Measurements from ENCODE around the gene P2RY12.
"Not testable (repeated sequence)": the region's sequence is repeated elsewhere in the genome, so short reads cannot be mapped to it uniquely, and the experiment has no call there.

The P2RY12 gene

GRCh38 chr3:151393146-151393830 lies 8.7 kb upstream of the P2RY12 start:
- DNase-seq (ENCODE audit: extremely low read depth in 1 of 2, low read depth in 1 of 2), result no peak

GRCh38 chr3:151392191-151392590 lies 7.6 kb upstream of the P2RY12 start:
- DNase-seq (ENCODE audit: extremely low read depth in 1 of 2, low read depth in 1 of 2), result not testable (repeated sequence)

GRCh38 chr3:151391720-151392119 lies 7.2 kb upstream of the P2RY12 start:
- no peak for DNase-seq (ENCODE audit: extremely low read depth in 1 of 2, low read depth in 1 of 2)

GRCh38 chr3:151387842-151388241 lies 3.3 kb upstream of the P2RY12 start:
- no peak for DNase-seq (ENCODE audit: extremely low read depth in 1 of 2, low read depth in 1 of 2)

- no peak for DNase-seq (ENCODE audit: extremely low read depth in 1 of 2, low read depth in 1 of 2)
Measured at GRCh38 chr3:151387432-151387831, 2.9 kb upstream of the P2RY12 start.

GRCh38 chr3:151386056-151386455 lies 1.5 kb upstream of the P2RY12 start:
- DNase-seq (ENCODE audit: extremely low read depth in 1 of 2, low read depth in 1 of 2), result no peak

GRCh38 chr3:151383956-151384355 lies 597 bp downstream of the P2RY12 start:
- DNase-seq (ENCODE audit: extremely low read depth in 1 of 2, low read depth in 1 of 2), result no peak

GRCh38 chr3:151383111-151383510 lies 1.4 kb downstream of the P2RY12 start:
- DNase-seq (ENCODE audit: extremely low read depth in 1 of 2, low read depth in 1 of 2), result no peak

- no peak for DNase-seq (ENCODE audit: extremely low read depth in 1 of 2, low read depth in 1 of 2)
Measured at GRCh38 chr3:151382671-151383070, 1.9 kb downstream of the P2RY12 start.

GRCh38 chr3:151379083-151379734 lies 5.3 kb downstream of the P2RY12 start:
- no peak for DNase-seq (ENCODE audit: extremely low read depth in 1 of 2, low read depth in 1 of 2)

GRCh38 chr3:151377768-151378385 lies 6.7 kb downstream of the P2RY12 start:
- no peak for DNase-seq (ENCODE audit: extremely low read depth in 1 of 2, low read depth in 1 of 2)

GRCh38 chr3:151372063-151372820 lies 12.3 kb downstream of the P2RY12 start:
- no peak for DNase-seq (ENCODE audit: extremely low read depth in 1 of 2, low read depth in 1 of 2)

- no peak for DNase-seq (ENCODE audit: extremely low read depth in 1 of 2, low read depth in 1 of 2)
Measured at GRCh38 chr3:151371526-151371925, 13.0 kb downstream of the P2RY12 start.

- DNase-seq (ENCODE audit: extremely low read depth in 1 of 2, low read depth in 1 of 2), result no peak
Measured at GRCh38 chr3:151367448-151367847, 17.1 kb downstream of the P2RY12 start.

- no peak for DNase-seq (ENCODE audit: extremely low read depth in 1 of 2, low read depth in 1 of 2)
Measured at GRCh38 chr3:151366993-151367392, 17.6 kb downstream of the P2RY12 start.

GRCh38 chr3:151362751-151363174 lies 21.8 kb downstream of the P2RY12 start:
- no peak for DNase-seq (ENCODE audit: extremely low read depth in 1 of 2, low read depth in 1 of 2)

- DNase-seq (ENCODE audit: extremely low read depth in 1 of 2, low read depth in 1 of 2), result no peak
Measured at GRCh38 chr3:151357463-151357850, 27.1 kb downstream of the P2RY12 start.

GRCh38 chr3:151356794-151357462 lies 27.6 kb downstream of the P2RY12 start:
- no peak for DNase-seq (ENCODE audit: extremely low read depth in 1 of 2, low read depth in 1 of 2)

GRCh38 chr3:151351648-151352047 lies 32.9 kb downstream of the P2RY12 start:
- no peak for DNase-seq (ENCODE audit: extremely low read depth in 1 of 2, low read depth in 1 of 2)

GRCh38 chr3:151351219-151351618 lies 33.3 kb downstream of the P2RY12 start:
- DNase-seq (ENCODE audit: extremely low read depth in 1 of 2, low read depth in 1 of 2), result no peak

GRCh38 chr3:151350656-151351055 lies 33.9 kb downstream of the P2RY12 start:
- DNase-seq (ENCODE audit: extremely low read depth in 1 of 2, low read depth in 1 of 2), result no peak

Measured in activated CD8-positive, alpha-beta memory T cell treated with anti-CD3 and anti-CD28 coated beads for 1 hour (primary cell).